K562 (cell line): ENCODE results near the gene KLHDC10. TPM values are rescaled to one million over a fixed set of nuclear protein-coding genes. Genes with fewer than 3 reads are reported as not detected.

Experiments
- ATAC-seq: fragments of 200-7000 bp; cut with Tn5 transposase; 3 replicates; pipeline ENCODE4 v1.9.1; 2020; ENCODE audit warnings: moderate library complexity
- BruUV-seq: library from RNA; stranded (reverse); fragments of 400-500 nt; replicated peaks from 2 replicates; lab custom pipeline; 2021; lab: Mats Ljungman, UMichigan
- CTCF ChIA-PET: fragments of 300-600 bp; formaldehyde crosslinking; extraction: SDS; loops from one replicate; lab custom pipeline; 2021; ENCODE audit warnings: low intra/inter-chr PET ratio; lab: Yijun Ruan, JAX
- POLR2A ChIA-PET: fragments of 300-600, 350-650 bp; sonication (Branson Sonifier 250); formaldehyde crosslinking; extraction: SDS; loops from one replicate; lab custom pipeline; 2021; ENCODE audit warnings: antibody characterized with exemption, inconsistent platforms; lab: Yijun Ruan, JAX
- DNase-seq, 4 experiments: peaks; one replicate each; pipeline versions ENCODE4 v3.0.0 to v3.0.0-alpha.2; 2011 to 2018; ENCODE audit warnings: low spot score in 3 of 4, mixed read lengths in 3 of 4; ENCODE audit errors: extremely low read depth in 1 of 4
- FAIRE-seq: peaks from 2 replicates; lab custom pipeline; 2011; peaks lifted over from hg19 to GRCh38; lab: Jason Lieb, UNC
- H2AFZ ChIP-seq: 2 replicates; pipeline ENCODE4 v1.6.0; 2011; ENCODE audit warnings: low read depth, low read length, control low read depth, inconsistent platforms
- H3K27ac ChIP-seq: fragments of 200-600 bp; 3 replicates; pipeline ENCODE4 v1.8.0; 2011; ENCODE audit warnings: low read depth, mild to moderate bottlenecking, control low read depth, inconsistent platforms, low read length, moderate library complexity, mixed read lengths; ENCODE audit errors: extremely low read depth
- H3K27me3 ChIP-seq, 2 experiments: fragments of 300-600 bp in 1 of 2; 2 replicates in 1 of 2; 3 replicates in 1 of 2; pipeline versions ENCODE4 v1.6.0 to v1.8.0; 2011; ENCODE audit warnings: inconsistent platforms in 2 of 2, low read length in 2 of 2, mild to moderate bottlenecking in 1 of 2, mixed read lengths in 1 of 2, moderate library complexity in 1 of 2; ENCODE audit not compliant: control insufficient read depth in 2 of 2, insufficient read depth in 2 of 2
- H3K36me3 ChIP-seq: fragments of 300-600 bp; 3 replicates; pipeline ENCODE4 v1.8.0; 2011; ENCODE audit warnings: mild to moderate bottlenecking, low read length, inconsistent platforms; ENCODE audit not compliant: control insufficient read depth, insufficient read depth
- H3K4me1 ChIP-seq, 2 experiments: fragments of 200-600 bp in 1 of 2; replicated peaks in 1 of 2; 2 replicates in 1 of 2; 3 replicates in 1 of 2; pipeline versions ENCODE4 v1.5.1 to v1.8.0; 2011; ENCODE audit warnings: inconsistent platforms in 2 of 2, low read length in 2 of 2, mild to moderate bottlenecking in 1 of 2, mixed read lengths in 1 of 2, moderate library complexity in 1 of 2; ENCODE audit not compliant: control insufficient read depth in 2 of 2, insufficient read depth in 2 of 2
- H3K4me2 ChIP-seq: 2 replicates; pipeline ENCODE4 v1.6.1; 2011; ENCODE audit warnings: low read length, control low read depth, inconsistent platforms, mixed read lengths; ENCODE audit not compliant: insufficient read depth
- H3K4me3 ChIP-seq: fragments of 200-600 bp; sonication (generic), shearing (Covaris generic); 2 replicates; pipeline ENCODE4 v1.5.1; 2016; ENCODE audit warnings: control low read depth, inconsistent platforms
- H3K79me2 ChIP-seq: fragments of 200-600 bp; 3 replicates; pipeline ENCODE4 v1.8.0; 2011; ENCODE audit warnings: low read length, inconsistent platforms; ENCODE audit not compliant: control insufficient read depth, insufficient read depth
- H3K9ac ChIP-seq, 2 experiments: 2 replicates each; pipeline versions ENCODE4 v1.6.0 to v1.6.1; 2011; ENCODE audit warnings: low read depth in 2 of 2, low read length in 2 of 2, control low read depth in 1 of 2, inconsistent platforms in 1 of 2, mild to moderate bottlenecking in 1 of 2, mixed read lengths in 1 of 2; ENCODE audit not compliant: insufficient read depth in 1 of 2
- H3K9me1 ChIP-seq: one replicate; pipeline ENCODE4 v1.6.0; 2011; ENCODE audit warnings: inconsistent platforms, mild to moderate bottlenecking, low read length, moderate library complexity; ENCODE audit not compliant: control insufficient read depth, insufficient read depth
- H3K9me3 ChIP-seq: replicated peaks from 2 replicates; pipeline ENCODE4 v1.5.1; 2011; ENCODE audit warnings: low read depth, low read length, inconsistent platforms; ENCODE audit not compliant: control insufficient read depth, insufficient read depth
- H4K20me1 ChIP-seq: replicated peaks from 2 replicates; pipeline ENCODE4 v1.6.1; 2011; ENCODE audit warnings: low read length, inconsistent platforms, mixed read lengths; ENCODE audit not compliant: control insufficient read depth, insufficient read depth
- BMI1 ChIP-seq: fragments of 150-350 bp; IDR thresholded peaks from 2 replicates; pipeline ENCODE4 v1.6.1; 2014; ENCODE audit warnings: low read length
- ZKSCAN1 ChIP-seq: fragments of 150-350 bp; IDR thresholded peaks from 2 replicates; pipeline ENCODE4 v1.6.1; 2016; ENCODE audit warnings: low read depth, low read length
- ZNF124 ChIP-seq: sonication (generic); formaldehyde crosslinking; IDR thresholded peaks from 2 replicates; pipeline ENCODE4 v1.8.1; 2022; ENCODE audit warnings: missing genetic modification reagents
- WGBS: fragments of 100-300 bp; shearing (Covaris generic); methylation state at CpG from one replicate; pipeline ENCODE4 v1.1.6; 2016; ENCODE audit warnings: low coverage, mixed read lengths; ENCODE audit not compliant: insufficient coverage; ENCODE audit errors: missing lambda C conversion rate; 5-methylcytosine and 5-hydroxymethylcytosine counted together
- in situ Hi-C: fragments of 300-500 bp; cut with MboI; formaldehyde crosslinking; loops from 4 replicates; pipeline ENCODE4 v1.15.0; 2018; ENCODE audit warnings: inconsistent platforms, mixed read lengths
- intact Hi-C: fragments of 100-400 bp; cut with micrococcal nuclease; formaldehyde crosslinking; loops from 2 replicates; pipeline ENCODE4 v1.14.2; 2022
- polyA plus RNA-seq, 8 experiments: library from polyadenylated mRNA; depleted of rRNA in 4 of 8; stranded (reverse) in 5 of 8; unstranded in 3 of 8; fragments of >200 nt; fragmentation: Nextera tagmentation in 2 of 8; fragmentation: Illumina TruSeq in 1 of 8; extraction: Ambion mirVana in 2 of 8; extraction: Trizol in 1 of 8; gene quantifications; 2 replicates each; pipeline versions ENCODE4 v1.2.1 to v1.2.3, GENCODE V29; 2011 to 2014; ENCODE audit warnings: inconsistent platforms in 1 of 8, missing spikeins in 1 of 8
- total RNA-seq, 7 experiments: library from RNA; depleted of rRNA in 6 of 7; stranded (reverse); fragments of >200 nt in 6 of 7; fragmentation: Illumina TruSeq in 2 of 7; extraction: Trizol in 2 of 7; gene quantifications; 2 replicates each; pipeline versions ENCODE4 v1.2.1 to v1.2.3, GENCODE V29; 2011 to 2021; ENCODE audit warnings: low replicate concordance in 1 of 7
- TF ChIP-seq, protein P1 (sequence below): IDR thresholded peaks from 2 replicates; pipeline ENCODE4 v1.6.1; 2012; ENCODE audit warnings: low read depth, low read length, improper control_type of control experiment, borderline replicate concordance

KLHDC10 gene
- total and polyA plus RNA-seq, 9 of the 15 experiments (the other 6 are each of a cell fraction or from before 2014, with no cell fraction given) = 9.8 to 80.5 (median 31.4) TPM

DNA sequence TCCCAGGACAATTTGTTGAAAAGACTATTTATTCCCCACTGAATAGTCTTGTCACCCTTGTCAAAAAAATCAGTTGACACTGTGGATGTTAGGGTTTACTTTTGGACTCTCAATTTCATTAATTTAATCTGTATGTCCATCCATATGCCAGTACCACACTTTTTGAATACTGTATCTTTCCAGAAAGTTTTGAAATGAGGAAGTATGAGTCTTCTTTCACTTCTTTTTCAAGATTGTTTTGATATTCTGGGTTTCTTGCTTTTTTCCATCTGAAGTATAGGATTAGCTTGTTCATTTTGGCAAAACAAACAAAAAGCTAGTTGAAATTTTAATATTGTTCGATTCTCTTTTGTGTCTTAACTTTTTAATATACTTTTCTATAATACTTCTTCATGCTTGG is 21.7 kb downstream of the KLHDC10 start:
- Histone ChIP-seq H3K79me2 (peaks cover 93% of the 10 kb centered on the region), H3K9ac (no peak overlapping the region), H3K9me3 (no peaks in the 10 kb centered on the region), H3K9me1 (no peaks in the 10 kb centered on the region), H3K27me3 (no peaks in the 10 kb centered on the region), H3K4me3 (no peak overlapping the region), H3K4me1 (peaks cover 0 to 24% of the 10 kb centered on the region in 2 experiments; a peak in 4 of 5 replicates), H2AFZ (no peak overlapping the region), H4K20me1 (no peaks in the 10 kb centered on the region), H3K4me2 (no peak overlapping the region), H3K36me3 (peaks cover 20% of the 10 kb centered on the region; the same call in 1 of the 3 replicates), H3K27ac (peak overlapping the region; percentile 8; the same call in 1 of the 3 replicates)
- in situ Hi-C loops = no loop called here
- FAIRE-seq = no peak
- no peak for DNase-seq
- intact Hi-C loops = no loop called here
- ChIA-PET POLR2A (interaction anchor here (1.5 kb wide), 1 partner anchor 10 kb away, joined by 6 read pairs; no protein-coding TSS in a partner anchor), CTCF (no interaction called here)
- ATAC-seq = no peak
- 6% methylated on average over 1 of the region's 1 CpG for WGBS
- TF ChIP-seq BMI1 (no peak), ZKSCAN1 (no peak), ZNF124 (CRISPR knock-in tag) (no peak)
- TF ChIP-seq, protein P1, sequence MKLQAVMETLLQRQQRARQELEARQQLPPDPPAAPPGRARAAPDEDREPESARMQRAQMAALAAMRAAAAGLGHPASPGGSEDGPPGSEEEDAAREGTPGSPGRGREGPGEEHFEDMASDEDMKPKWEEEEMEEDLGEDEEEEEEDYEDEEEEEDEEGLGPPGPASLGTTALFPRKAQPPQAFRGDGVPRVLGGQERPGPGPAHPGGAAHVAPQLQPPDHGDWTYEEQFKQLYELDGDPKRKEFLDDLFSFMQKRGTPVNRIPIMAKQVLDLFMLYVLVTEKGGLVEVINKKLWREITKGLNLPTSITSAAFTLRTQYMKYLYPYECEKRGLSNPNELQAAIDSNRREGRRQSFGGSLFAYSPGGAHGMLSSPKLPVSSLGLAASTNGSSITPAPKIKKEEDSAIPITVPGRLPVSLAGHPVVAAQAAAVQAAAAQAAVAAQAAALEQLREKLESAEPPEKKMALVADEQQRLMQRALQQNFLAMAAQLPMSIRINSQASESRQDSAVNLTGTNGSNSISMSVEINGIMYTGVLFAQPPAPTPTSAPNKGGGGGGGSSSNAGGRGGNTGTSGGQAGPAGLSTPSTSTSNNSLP = peak; percentile 6; the same call in 1 of the 2 replicates
- no TSS peak for BruUV-seq
